GM12873 (cell line): ENCODE data around the gene BTBD16.

Experiments used
- CTCF ChIP-seq: IDR thresholded peaks from 2 replicates; pipeline ENCODE4 v1.5.1; 2012; ENCODE audit warnings: low read depth, mild to moderate bottlenecking, moderate library complexity, low read length, control low read depth; ENCODE audit not compliant: insufficient read depth; ENCODE audit errors: missing control alignments

The BTBD16 gene

GRCh38 chr10:122285506-122286444 is 14.7 kb downstream of the BTBD16 start:
- TF ChIP-seq CTCF: no peak

DNA sequence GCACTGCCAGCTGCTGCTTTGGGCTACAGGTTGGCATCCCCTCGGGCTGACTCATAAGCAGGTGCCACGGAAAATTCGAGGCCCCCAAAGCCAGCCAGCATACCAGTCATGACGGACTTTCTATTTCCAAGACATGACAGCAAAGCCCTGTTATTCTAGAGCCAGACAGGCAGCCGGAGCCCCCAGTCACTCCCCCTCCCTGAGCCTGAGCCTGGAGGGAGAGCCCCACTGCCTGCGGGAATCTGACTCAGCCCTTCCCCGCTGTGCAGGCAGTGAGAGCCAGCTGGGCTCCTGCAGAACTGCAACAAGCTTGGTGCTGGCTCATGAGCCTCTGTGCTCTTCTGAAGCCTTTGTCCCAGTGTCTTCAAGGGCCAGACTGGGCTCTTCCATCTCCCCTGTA is 15.8 kb downstream of the BTBD16 start:
- no peak for TF ChIP-seq CTCF

DNA sequence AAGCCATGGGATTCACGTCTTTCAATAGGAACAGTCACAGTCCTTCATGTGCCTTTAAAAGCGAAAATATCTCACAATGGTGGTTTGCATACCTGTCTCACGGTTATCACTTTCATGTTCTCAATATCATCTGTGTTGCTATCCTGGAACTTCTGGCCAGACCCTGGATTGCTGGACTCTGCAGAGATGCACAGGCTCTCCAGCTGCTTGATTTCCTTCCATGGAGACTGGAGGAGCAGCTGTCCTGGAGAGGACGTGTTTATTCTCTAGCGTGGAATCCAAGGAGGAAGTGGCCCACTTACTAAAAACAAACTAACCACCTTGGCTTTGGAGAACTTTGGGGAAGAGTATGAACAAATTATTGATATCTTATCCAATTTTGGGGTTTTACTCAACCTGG is 16.5 kb downstream of the BTBD16 start:
- TF ChIP-seq CTCF: no peak

- TF ChIP-seq CTCF: no peak
Observed at GRCh38 chr10:122288262-122288661, 17.2 kb downstream of the BTBD16 start.

- no peak for TF ChIP-seq CTCF
Observed at GRCh38 chr10:122288917-122289316, 17.8 kb downstream of the BTBD16 start.

GRCh38 chr10:122290334-122290733 is 19.2 kb downstream of the BTBD16 start:
- TF ChIP-seq CTCF: no peak

DNA sequence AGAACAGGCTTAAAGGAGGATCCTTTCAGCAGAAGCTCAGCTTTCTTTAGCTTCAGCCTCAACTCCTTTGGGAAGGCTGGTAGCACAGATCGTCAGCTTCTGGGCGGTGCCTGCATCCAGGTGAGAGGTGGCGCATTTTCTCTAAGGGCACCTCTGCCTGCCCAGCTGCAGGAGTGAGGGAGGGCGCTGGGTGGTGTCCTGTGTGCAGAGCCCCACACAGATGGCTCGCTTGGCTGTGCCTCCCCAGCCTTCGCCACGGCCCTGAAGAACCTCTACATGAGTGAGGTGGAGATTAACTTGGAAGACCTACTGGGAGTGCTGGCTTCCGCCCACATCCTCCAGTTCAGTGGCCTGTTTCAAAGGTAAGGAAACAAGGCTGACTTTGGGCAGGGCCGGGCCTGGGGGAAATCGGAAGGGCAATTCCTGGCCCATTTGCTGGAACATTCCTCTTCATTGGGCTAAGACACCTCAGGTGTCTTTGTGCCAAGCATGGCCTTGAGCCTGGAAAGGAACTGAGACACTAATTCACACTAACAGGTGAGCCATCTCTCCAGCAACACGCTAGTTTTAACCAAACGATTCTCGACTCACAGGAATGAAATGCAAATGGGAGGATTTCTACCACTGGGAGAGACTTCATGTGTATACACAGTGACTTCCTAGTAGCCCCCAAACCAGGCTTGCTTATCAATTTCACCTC is 19.9 kb downstream of the BTBD16 start:
- no peak for TF ChIP-seq CTCF
